HepG2 (cell line): Measurements from ENCODE around the gene TBC1D22A.

Experiments used
- CREM ChIP-seq, 2 experiments: sonication (generic) in 1 of 2; formaldehyde crosslinking in 1 of 2; IDR thresholded peaks; 2 replicates each; pipeline versions ENCODE4 v1.4.0 to v1.6.1; 2016 to 2020; ENCODE audit warnings: antibody characterized with exemption in 1 of 2, mild to moderate bottlenecking in 1 of 2, missing genetic modification reagents in 1 of 2
- CTCF ChIP-seq: sonication (generic); formaldehyde crosslinking; IDR thresholded peaks from 2 replicates; pipeline ENCODE4 v1.5.0; 2020; ENCODE audit warnings: mild to moderate bottlenecking, missing genetic modification reagents, moderate library complexity
- ELF3 ChIP-seq: IDR thresholded peaks from 2 replicates; pipeline ENCODE4 v1.6.1; 2016; ENCODE audit warnings: missing genetic modification reagents, missing compliant biosample characterization
- FOXM1 ChIP-seq: sonication (generic); formaldehyde crosslinking; IDR thresholded peaks from 2 replicates; pipeline ENCODE4 v1.5.0; 2020; ENCODE audit warnings: missing genetic modification reagents
- GMEB1 ChIP-seq: sonication (generic); formaldehyde crosslinking; IDR thresholded peaks from 2 replicates; pipeline ENCODE4 v1.5.1; 2020; ENCODE audit warnings: missing genetic modification reagents, mild to moderate bottlenecking, borderline replicate concordance
- MEIS2 ChIP-seq: sonication (generic); formaldehyde crosslinking; IDR thresholded peaks from 2 replicates; pipeline ENCODE4 v1.9.0; 2021; ENCODE audit warnings: mild to moderate bottlenecking, missing genetic modification reagents
- MXI1 ChIP-seq: IDR thresholded peaks from 3 replicates; pipeline ENCODE4 v1.6.1; 2012; ENCODE audit warnings: low read depth, low read length, inconsistent platforms, borderline replicate concordance
- SIN3A ChIP-seq: IDR thresholded peaks from 2 replicates; pipeline ENCODE4 v1.6.1; 2011; ENCODE audit warnings: low read depth, mild to moderate bottlenecking, control low read depth, low read length, borderline replicate concordance
- ZBTB43 ChIP-seq: sonication (generic); formaldehyde crosslinking; conservative IDR thresholded peaks from 2 replicates; pipeline ENCODE4 v1.4.0; 2020; ENCODE audit warnings: missing genetic modification reagents
- ZFP36L2 ChIP-seq: sonication (generic); formaldehyde crosslinking; IDR thresholded peaks from 2 replicates; pipeline ENCODE4 v1.4.0; 2020; ENCODE audit warnings: missing genetic modification reagents
- ZNF335 ChIP-seq: sonication (generic); formaldehyde crosslinking; IDR thresholded peaks from 2 replicates; pipeline ENCODE4 v1.4.0; 2020; ENCODE audit warnings: missing genetic modification reagents
- ZNF558 ChIP-seq: sonication (generic); formaldehyde crosslinking; IDR thresholded peaks from 2 replicates; pipeline ENCODE4 v1.9.0; 2022; ENCODE audit warnings: mild to moderate bottlenecking, missing genetic modification reagents, borderline replicate concordance
- TF ChIP-seq, protein P1 (sequence below): sonication (generic); formaldehyde crosslinking; conservative IDR thresholded peaks from 2 replicates; pipeline ENCODE4 v1.8.1; 2023; ENCODE audit warnings: missing genetic modification reagents

DNA sequence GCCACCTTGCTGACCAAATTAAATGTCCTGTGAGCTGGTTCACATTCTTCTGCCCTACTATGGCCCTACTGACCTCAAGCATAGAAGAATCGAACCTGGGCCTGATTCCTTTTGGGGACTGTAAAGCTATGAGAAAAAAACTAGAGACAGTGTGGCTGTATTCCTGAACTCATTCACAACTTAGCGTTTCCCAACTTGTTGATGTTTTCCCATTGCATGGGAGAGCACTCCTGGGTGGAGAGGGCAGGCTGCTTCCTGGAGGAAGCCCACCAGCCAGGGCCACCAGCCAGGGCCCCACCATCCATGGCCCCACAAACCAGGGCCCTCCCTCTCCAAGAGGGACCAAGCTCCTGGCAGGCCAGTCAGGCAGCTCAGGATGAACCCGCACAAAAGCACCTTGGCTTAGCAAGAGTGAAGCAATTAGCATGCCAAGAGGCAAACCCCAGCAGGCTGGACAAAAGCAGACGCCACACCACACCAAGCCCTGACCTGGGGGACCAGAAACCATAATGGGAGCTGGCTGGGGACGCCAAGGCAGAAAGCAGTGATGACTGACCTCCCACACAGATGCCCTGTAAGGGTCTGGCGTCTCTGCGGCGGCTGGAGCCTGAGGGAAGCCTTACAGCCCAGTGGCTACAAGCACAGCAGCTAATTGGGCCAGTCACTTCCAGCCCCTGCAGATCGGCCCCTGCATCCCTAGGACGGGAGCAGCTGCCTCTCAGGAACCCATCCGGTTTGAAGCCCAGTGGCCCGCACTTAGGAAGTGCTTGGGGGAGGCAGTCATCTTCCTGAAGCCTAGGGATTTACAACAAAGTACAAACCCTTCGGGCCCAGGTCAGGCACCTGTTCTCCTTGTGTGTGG, 26.5 kb upstream of the TBC1D22A start:
- TF ChIP-seq MXI1 (no peak), SIN3A (no peak), ZNF335 (no peak), ELF3 (CRISPR knock-in tag) (no peak), FOXM1 (CRISPR knock-in tag) (no peak), CREM (IDR thresholded peaks at IDR 0.05) (no peak), CREM (CRISPR knock-in tag; IDR thresholded peaks at IDR 0.05) (no peak), ZNF558 (CRISPR knock-in tag) (0 out of 2 replicates have a peak, but pooled peaks have one; percentile 57), GMEB1 (CRISPR knock-in tag) (no peak), CTCF (CRISPR knock-in tag) (no peak), MEIS2 (CRISPR knock-in tag) (no peak), ZFP36L2 (CRISPR knock-in tag) (no peak), ZBTB43 (CRISPR knock-in tag) (no peak)
- TF ChIP-seq, protein P1, sequence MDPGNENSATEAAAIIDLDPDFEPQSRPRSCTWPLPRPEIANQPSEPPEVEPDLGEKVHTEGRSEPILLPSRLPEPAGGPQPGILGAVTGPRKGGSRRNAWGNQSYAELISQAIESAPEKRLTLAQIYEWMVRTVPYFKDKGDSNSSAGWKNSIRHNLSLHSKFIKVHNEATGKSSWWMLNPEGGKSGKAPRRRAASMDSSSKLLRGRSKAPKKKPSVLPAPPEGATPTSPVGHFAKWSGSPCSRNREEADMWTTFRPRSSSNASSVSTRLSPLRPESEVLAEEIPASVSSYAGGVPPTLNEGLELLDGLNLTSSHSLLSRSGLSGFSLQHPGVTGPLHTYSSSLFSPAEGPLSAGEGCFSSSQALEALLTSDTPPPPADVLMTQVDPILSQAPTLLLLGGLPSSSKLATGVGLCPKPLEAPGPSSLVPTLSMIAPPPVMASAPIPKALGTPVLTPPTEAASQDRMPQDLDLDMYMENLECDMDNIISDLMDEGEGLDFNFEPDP (CRISPR knock-in tag), result no peak
